Measurements from ENCODE around the gene DLGAP4. TPM values are rescaled to one million over a fixed set of nuclear protein-coding genes. Genes with fewer than 3 reads are reported as not detected.

DLGAP4 gene
- total and polyA plus RNA-seq, 2 of the 13 experiments (the other 11 are each of a cell fraction or from before 2014, with no cell fraction given): 15.2 to 26.7 TPM

DNA sequence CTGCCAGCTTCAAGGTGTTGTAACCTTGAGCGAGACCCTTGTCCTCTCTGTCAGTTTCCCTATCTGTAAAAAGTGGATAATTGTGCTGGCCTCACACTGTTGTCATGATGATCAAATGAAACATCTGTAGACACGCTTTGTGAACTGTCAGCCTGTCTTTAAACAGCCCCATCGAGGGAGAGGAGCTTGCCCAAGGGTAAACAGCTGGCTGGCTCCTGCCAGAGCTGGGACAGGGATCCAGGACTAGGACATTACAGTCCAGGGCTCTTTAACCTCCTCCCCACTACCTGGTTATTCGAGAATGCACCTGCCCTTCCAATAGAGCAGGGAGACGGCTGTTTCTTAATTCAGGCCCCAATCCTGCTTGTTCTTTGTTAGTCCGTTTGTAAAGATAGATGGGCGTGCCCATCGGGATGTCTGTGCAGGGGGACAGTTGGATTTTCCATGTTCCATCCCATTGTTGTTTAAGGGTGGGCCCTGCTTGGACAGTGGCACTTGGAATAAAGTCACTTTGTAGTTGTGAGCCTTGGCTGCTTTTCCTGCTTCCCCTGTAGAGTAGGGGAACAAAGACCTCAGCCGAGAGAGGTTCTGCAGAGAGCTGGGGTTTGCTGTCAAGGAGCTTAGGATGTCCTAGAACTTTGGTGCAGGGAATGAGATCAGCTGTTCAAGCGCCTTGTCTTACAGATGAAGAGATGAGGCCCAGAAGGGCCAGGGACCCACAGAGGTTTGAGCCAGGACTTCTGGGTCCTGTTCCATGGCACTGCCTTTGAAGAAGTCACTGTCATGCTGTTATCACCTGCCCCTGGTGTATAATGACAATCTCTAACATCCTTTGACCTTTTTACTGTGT lies 157.3 kb downstream of the DLGAP4 start (continued):
- TF ChIP-seq, protein P1, sequence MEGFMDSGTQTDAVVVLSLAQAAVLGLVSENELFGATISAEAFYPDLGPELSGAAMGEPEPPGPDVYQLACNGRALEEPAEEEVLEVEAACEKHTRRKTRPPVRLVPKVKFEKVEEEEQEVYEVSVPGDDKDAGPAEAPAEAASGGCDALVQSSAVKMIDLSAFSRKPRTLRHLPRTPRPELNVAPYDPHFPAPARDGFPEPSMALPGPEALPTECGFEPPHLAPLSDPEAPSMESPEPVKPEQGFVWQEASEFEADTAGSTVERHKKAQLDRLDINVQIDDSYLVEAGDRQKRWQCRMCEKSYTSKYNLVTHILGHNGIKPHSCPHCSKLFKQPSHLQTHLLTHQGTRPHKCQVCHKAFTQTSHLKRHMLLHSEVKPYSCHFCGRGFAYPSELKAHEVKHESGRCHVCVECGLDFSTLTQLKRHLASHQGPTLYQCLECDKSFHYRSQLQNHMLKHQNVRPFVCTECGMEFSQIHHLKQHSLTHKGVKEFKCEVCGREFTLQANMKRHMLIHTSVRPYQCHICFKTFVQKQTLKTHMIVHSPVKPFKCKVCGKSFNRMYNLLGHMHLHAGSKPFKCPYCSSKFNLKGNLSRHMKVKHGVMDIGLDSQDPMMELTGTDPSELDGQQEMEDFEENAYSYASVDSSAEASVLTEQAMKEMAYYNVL (CRISPR knock-in tag; IDR thresholded peaks at IDR 0.05; ENCODE audit: borderline replicate concordance): no peak
- TF ChIP-seq NFYB (CRISPR knock-in tag; IDR thresholded peaks at IDR 0.05) (no peak; the same call in 1 of the 2 replicates), FOXA3 (CRISPR knock-in tag; IDR thresholded peaks at IDR 0.05) (0 out of 2 replicates have a peak, but pooled peaks have one; percentile 38), EEA1 (CRISPR knock-in tag; IDR thresholded peaks at IDR 0.05; ENCODE audit: borderline replicate concordance) (no peak), GFI1 (CRISPR knock-in tag; IDR thresholded peaks at IDR 0.05; ENCODE audit: borderline replicate concordance) (no peak), HNRNPUL1 (IDR thresholded peaks at IDR 0.05; ENCODE audit: low read depth, low read length) (no peak), GTF3A (CRISPR knock-in tag; conservative IDR thresholded peaks at IDR 0.05) (no peak), ZNF703 (CRISPR knock-in tag; IDR thresholded peaks at IDR 0.05; ENCODE audit: borderline replicate concordance) (no peak), IRX3 (CRISPR knock-in tag; IDR thresholded peaks at IDR 0.05; ENCODE audit: borderline replicate concordance, low read depth) (no peak), ZSCAN22 (CRISPR knock-in tag; IDR thresholded peaks at IDR 0.05) (no peak), HOXD1 (CRISPR knock-in tag; IDR thresholded peaks at IDR 0.05) (no peak), TOPORS (CRISPR knock-in tag; IDR thresholded peaks at IDR 0.05) (no peak), CAMTA2 (CRISPR knock-in tag; IDR thresholded peaks at IDR 0.05; ENCODE audit: borderline replicate concordance) (no peak), ERF (CRISPR knock-in tag; IDR thresholded peaks at IDR 0.05) (no peak)
- TF ChIP-seq, protein P2, sequence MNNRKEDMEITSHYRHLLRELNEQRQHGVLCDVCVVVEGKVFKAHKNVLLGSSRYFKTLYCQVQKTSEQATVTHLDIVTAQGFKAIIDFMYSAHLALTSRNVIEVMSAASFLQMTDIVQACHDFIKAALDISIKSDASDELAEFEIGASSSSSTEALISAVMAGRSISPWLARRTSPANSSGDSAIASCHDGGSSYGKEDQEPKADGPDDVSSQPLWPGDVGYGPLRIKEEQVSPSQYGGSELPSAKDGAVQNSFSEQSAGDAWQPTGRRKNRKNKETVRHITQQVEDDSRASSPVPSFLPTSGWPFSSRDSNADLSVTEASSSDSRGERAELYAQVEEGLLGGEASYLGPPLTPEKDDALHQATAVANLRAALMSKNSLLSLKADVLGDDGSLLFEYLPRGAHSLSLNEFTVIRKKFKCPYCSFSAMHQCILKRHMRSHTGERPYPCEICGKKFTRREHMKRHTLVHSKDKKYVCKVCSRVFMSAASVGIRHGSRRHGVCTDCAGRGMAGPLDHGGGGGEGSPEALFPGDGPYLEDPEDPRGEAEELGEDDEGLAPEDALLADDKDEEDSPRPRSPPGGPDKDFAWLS (CRISPR knock-in tag; IDR thresholded peaks at IDR 0.05; ENCODE audit: borderline replicate concordance): no peak; the same call in 1 of the 2 replicates
- TF ChIP-seq, protein P3, sequence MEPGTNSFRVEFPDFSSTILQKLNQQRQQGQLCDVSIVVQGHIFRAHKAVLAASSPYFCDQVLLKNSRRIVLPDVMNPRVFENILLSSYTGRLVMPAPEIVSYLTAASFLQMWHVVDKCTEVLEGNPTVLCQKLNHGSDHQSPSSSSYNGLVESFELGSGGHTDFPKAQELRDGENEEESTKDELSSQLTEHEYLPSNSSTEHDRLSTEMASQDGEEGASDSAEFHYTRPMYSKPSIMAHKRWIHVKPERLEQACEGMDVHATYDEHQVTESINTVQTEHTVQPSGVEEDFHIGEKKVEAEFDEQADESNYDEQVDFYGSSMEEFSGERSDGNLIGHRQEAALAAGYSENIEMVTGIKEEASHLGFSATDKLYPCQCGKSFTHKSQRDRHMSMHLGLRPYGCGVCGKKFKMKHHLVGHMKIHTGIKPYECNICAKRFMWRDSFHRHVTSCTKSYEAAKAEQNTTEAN (CRISPR knock-in tag; conservative IDR thresholded peaks at IDR 0.05): no peak
- TF ChIP-seq, protein P4, sequence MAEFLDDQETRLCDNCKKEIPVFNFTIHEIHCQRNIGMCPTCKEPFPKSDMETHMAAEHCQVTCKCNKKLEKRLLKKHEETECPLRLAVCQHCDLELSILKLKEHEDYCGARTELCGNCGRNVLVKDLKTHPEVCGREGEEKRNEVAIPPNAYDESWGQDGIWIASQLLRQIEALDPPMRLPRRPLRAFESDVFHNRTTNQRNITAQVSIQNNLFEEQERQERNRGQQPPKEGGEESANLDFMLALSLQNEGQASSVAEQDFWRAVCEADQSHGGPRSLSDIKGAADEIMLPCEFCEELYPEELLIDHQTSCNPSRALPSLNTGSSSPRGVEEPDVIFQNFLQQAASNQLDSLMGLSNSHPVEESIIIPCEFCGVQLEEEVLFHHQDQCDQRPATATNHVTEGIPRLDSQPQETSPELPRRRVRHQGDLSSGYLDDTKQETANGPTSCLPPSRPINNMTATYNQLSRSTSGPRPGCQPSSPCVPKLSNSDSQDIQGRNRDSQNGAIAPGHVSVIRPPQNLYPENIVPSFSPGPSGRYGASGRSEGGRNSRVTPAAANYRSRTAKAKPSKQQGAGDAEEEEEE (CRISPR knock-in tag; IDR thresholded peaks at IDR 0.05; ENCODE audit: borderline replicate concordance): no peak

Data from HepG2 (cell line).